ENCODE data around the gene IL17A. TPM values are rescaled to one million over a fixed set of nuclear protein-coding genes. Genes with fewer than 3 reads are reported as not detected.
"Not testable (repeated sequence)": the region's sequence is repeated elsewhere in the genome, so short reads cannot be mapped to it uniquely, and the experiment has no call there.

Gene IL17A
- total RNA-seq, 1 donor from 2014 or later: not detected

- DNase-seq (ENCODE audit: low spot score): no peak
These were observed 23.0 kb upstream of the IL17A start for GRCh38 chr6:52162940-52163908.

GRCh38 chr6:52164319-52165094 lies 21.7 kb upstream of the IL17A start:
- no peak for DNase-seq (ENCODE audit: low spot score)

DNA sequence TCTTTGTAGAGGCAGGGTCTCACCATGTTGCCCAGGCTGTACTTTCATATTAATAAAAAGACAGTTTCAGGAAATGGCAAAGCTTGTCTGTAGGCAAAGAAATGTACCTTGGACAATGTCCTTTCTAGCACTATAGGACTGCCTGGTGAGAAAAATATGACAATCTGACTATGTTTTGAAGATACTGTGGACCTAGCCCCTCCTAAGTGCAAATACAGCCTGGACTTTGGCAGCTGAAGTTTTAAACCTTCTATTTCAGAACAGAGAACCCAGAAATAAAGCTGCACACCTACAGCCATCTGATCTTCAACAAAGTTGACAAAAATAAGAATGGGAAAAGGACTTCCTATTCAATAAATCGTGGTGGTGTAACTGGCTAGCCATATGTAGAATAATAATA lies 18.9 kb upstream of the IL17A start:
- DNase-seq (ENCODE audit: low spot score): no peak

DNA sequence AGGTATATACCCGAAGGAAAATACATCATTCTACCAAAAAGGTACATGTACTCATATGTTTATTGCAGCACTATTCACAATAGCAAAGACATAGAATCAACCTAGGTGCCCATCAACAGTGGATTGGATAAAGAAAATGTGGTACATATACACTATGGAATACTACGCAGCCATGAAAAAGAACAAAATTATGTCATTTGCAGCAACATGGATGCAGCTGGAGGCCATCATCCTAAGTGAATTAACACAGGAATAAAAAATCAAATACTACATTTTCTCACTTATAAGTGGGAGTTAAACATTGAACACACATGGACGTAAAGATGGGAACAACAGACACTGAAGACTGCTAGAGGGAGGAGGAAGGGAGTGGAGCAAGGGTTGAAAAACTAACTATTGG lies 17.8 kb upstream of the IL17A start:
- DNase-seq (ENCODE audit: low spot score): not testable (repeated sequence)

- no peak for DNase-seq (ENCODE audit: low spot score)
These were observed 12.1 kb upstream of the IL17A start for GRCh38 chr6:52174118-52174517.

- DNase-seq (ENCODE audit: low spot score): no peak
These were observed 9.6 kb upstream of the IL17A start for GRCh38 chr6:52176550-52176949.

DNA sequence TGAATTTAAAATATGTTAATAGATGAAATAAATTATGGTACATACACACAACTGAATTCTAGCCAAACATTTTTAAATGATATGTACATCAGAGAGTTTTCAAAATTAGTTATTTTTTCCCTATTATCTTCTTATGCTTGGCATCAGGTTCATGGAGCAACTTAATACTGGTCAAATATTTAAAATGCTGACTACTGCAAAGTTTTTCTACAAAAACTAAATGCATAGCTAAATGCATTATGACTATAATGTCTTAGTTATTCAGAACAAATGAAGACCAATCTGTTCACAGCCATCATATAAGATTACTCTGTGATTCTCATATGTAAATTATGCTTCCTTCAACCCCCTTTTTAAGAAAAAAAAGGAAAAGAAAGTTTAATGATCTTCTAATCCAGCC lies 8.2 kb upstream of the IL17A start:
- DNase-seq (ENCODE audit: low spot score): no peak

DNA sequence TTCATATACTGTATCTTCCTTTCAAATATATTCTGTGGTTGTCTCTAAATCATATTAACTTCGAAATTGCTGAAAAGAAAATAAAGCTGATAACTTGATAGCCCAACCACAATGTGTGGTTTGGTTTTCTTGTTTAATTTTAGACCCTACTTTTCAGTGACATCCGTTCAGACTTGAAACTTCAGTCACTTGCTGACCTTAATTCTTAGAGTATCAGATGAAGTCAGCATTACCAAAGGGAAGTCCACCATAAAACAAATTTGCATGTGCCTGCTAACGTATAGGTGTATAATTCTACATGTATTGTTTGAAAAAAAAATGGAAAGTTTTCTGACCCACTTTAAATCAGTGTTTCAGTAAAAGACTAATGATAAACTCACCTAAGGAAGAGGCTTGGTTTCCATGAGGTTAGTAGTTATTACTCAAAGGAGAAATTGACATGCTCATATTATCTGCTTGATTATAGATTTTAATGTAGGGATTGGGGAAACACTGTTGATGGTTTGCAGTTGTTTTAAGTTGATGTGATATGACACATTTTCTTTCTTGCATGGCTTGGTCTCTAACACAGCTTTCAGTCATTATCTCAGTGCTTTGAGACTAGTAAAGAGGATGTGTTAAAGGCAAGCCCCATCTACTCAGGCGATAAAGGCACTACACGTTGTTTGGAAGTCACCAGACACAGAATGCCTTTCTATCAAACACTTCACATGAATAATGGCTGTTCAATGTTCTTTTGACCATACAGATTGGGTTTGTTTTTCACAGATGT lies 5.2 kb upstream of the IL17A start:
- DNase-seq (ENCODE audit: low spot score): no peak

GRCh38 chr6:52183131-52183713 lies 3.0 kb upstream of the IL17A start:
- no peak for DNase-seq (ENCODE audit: low spot score)

GRCh38 chr6:52186480-52186879 lies 305 bp downstream of the IL17A start:
- DNase-seq (ENCODE audit: low spot score): no peak

DNA sequence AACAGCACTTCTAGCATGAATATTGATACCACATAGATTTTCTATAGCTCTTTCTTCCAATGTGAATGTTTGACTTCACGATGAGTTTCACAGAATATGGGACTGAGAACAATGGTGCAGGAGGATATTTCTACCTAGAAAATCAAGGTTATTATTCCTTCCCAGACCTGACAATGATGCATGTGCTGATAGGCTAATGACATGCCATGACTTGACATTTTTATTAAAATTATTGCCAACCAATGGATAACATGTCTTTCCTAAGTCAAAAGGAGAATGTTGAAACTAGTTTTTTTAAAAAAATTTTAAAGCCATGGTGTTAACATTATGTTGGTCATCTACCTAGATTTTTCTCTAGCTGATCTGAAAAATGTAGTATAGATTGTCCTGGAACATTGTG lies 923 bp downstream of the IL17A start:
- no peak for DNase-seq (ENCODE audit: low spot score)

- DNase-seq (ENCODE audit: low spot score): no peak
These were observed 3.8 kb downstream of the IL17A start for GRCh38 chr6:52189974-52190373.

DNA sequence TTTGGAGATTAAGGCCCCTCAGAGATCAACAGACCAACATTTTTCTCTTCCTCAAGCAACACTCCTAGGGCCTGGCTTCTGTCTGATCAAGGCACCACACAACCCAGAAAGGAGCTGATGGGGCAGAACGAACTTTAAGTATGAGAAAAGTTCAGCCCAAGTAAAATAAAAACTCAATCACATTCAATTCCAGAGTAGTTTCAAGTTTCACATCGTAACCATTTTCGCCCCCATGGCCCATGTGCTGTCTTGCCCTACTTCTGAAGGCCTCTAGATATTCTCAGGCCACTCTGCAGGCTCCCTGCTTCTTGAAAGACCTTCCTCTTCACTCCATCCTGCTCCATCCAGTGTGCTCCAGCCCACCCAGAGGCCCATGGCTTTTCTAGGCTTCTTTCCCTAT lies 4.2 kb downstream of the IL17A start:
- DNase-seq (ENCODE audit: low spot score): no peak

GRCh38 chr6:52191824-52192223 lies 5.6 kb downstream of the IL17A start:
- no peak for DNase-seq (ENCODE audit: low spot score)

DNA sequence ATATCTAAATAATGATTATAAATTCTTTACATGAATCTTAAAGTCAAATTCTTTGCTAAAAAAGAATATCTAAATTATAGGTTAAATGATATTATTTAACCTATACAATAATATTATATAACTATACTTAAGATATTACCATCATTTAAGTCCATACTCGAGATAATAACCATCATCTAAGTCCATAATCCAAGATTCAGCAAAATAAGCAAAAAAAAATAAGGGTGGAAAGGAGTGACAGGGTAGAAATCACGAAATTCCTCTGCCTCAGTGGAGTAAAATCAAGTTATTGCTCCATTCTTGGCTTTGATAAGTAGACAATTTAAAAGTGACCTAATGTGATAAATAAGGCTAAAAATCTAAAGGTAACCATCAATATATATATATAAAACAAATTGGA lies 9.7 kb downstream of the IL17A start:
- DNase-seq (ENCODE audit: low spot score): no peak

DNA sequence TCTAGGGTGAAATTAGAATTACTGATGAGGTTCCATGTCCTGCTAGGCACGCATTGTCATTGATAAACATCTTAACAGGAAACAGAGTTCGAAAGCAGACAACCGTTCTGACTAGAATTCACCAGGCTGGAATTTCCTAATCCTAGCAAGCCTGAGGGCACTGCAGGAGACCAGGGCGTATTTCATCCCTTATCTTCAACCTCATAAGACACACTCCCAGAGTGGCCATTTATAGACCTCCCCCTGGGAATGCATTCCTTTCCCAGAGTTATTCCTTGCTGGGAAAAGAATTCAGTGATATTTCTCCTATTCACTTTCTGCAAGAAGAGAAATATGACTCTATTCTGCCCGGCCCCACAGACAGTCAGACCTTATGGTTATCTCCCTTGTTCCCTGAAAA lies 13.9 kb downstream of the IL17A start:
- not testable (repeated sequence) for DNase-seq (ENCODE audit: low spot score)

- DNase-seq (ENCODE audit: low spot score): no peak
These were observed 14.9 kb downstream of the IL17A start for GRCh38 chr6:52201046-52201445.

- DNase-seq (ENCODE audit: low spot score): no peak
These were observed 15.3 kb downstream of the IL17A start for GRCh38 chr6:52201493-52201892.

DNA sequence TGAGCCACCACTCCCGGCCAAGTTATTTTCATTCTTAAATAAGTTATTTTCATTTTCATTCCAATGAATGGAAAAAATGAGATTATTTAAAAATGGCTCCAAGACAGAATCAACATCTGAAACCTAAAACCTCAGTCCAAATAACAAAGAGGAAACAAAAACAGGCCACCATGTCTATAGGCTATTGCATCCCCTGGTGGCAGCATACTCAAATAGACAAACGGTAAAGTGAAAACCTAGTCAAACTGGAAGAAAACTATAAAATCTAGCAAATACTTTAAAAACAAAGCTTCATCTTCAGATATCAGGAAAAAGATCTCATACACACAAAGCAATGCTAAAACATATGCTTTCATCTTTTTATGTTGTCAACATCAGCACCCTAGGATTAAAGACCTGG lies 20.9 kb downstream of the IL17A start:
- DNase-seq (ENCODE audit: low spot score): no peak

GRCh38 chr6:52208612-52209011 lies 22.4 kb downstream of the IL17A start:
- no peak for DNase-seq (ENCODE audit: low spot score)

DNA sequence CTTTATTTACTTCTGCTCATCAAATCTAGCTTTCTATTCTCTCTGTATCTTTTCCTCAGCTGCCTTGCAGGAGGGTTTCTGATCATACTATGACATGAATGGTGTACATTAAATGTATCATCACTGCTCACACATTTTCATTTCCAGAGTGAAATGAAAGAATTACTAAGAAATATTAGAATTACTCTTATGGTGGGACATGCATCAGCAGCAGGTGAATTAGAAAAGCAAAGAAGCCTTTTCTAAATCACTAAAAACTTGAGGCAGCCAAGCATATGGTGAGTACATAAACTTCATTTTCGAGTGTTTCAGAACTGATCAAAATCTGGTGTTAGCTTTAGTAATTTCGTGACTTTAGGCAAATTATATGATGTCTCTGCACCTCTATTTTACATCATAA lies 23.6 kb downstream of the IL17A start:
- DNase-seq (ENCODE audit: low spot score): no peak

All from mesenteric fat pad (tissue), 1 donor.